Astrocyte (in vitro differentiated cells and primary cell): ENCODE results near the gene MRTFB. TPM values are rescaled to one million over a fixed set of nuclear protein-coding genes. Genes with fewer than 3 reads are reported as not detected.

Experiments
- DNase-seq: peaks from one replicate; pipeline ENCODE4 v3.0.0-alpha.2; 2010; ENCODE audit warnings: low read depth
- FAIRE-seq: peaks from 2 replicates; lab custom pipeline; 2011; peaks lifted over from hg19 to GRCh38; lab: Jason Lieb, UNC
- H2AFZ ChIP-seq: 2 replicates; pipeline ENCODE4 v1.6.0; 2012; ENCODE audit warnings: low read depth, low read length, inconsistent platforms
- H3K27ac ChIP-seq: 2 replicates; pipeline ENCODE4 v1.5.1; 2011; ENCODE audit warnings: low read depth, low read length, inconsistent platforms
- H3K27me3 ChIP-seq: 2 replicates; pipeline ENCODE4 v1.6.0; 2011; ENCODE audit warnings: low read length, inconsistent platforms; ENCODE audit not compliant: insufficient read depth
- H3K36me3 ChIP-seq: 2 replicates; pipeline ENCODE4 v1.5.1; 2011; ENCODE audit warnings: low read length, inconsistent platforms; ENCODE audit not compliant: insufficient read depth
- H3K4me1 ChIP-seq: 2 replicates; pipeline ENCODE4 v1.5.1; 2011; ENCODE audit warnings: low read length, inconsistent platforms; ENCODE audit not compliant: insufficient read depth
- H3K4me2 ChIP-seq: 2 replicates; pipeline ENCODE4 v1.6.0; 2012; ENCODE audit warnings: low read length, inconsistent platforms
- H3K4me3 ChIP-seq: 2 replicates; pipeline ENCODE4 v1.5.1; 2011; ENCODE audit warnings: low read depth, mild to moderate bottlenecking, low read length, inconsistent platforms; ENCODE audit not compliant: insufficient read depth
- H3K79me2 ChIP-seq: 2 replicates; pipeline ENCODE4 v1.6.0; 2012; ENCODE audit warnings: mild to moderate bottlenecking, low read length, inconsistent platforms; ENCODE audit not compliant: insufficient read depth
- H3K9ac ChIP-seq: 2 replicates; pipeline ENCODE4 v1.6.0; 2012; ENCODE audit warnings: mild to moderate bottlenecking, low read length, inconsistent platforms
- H3K9me3 ChIP-seq: 2 replicates; pipeline ENCODE4 v1.5.1; 2012; ENCODE audit warnings: low read depth, mild to moderate bottlenecking, low read length, inconsistent platforms; ENCODE audit not compliant: insufficient read depth
- H4K20me1 ChIP-seq: 2 replicates; pipeline ENCODE4 v1.6.0; 2012; ENCODE audit warnings: low read length, inconsistent platforms; ENCODE audit not compliant: insufficient read depth
- H3K27ac Mint-ChIP-seq: one replicate; pipeline ENCODE4 v1.8.0; 2021; ENCODE audit warnings: mild to moderate bottlenecking, mixed read lengths; ENCODE audit not compliant: unreplicated experiment
- H3K27me3 Mint-ChIP-seq: one replicate; pipeline ENCODE4 v1.8.0; 2021; ENCODE audit warnings: low read depth, mixed read lengths; ENCODE audit not compliant: unreplicated experiment
- H3K36me3 Mint-ChIP-seq: one replicate; pipeline ENCODE4 v1.8.0; 2021; ENCODE audit warnings: low read depth, mixed read lengths; ENCODE audit not compliant: unreplicated experiment
- H3K4me1 Mint-ChIP-seq: one replicate; pipeline ENCODE4 v1.8.0; 2021; ENCODE audit warnings: low read depth, mixed read lengths; ENCODE audit not compliant: unreplicated experiment
- H3K4me3 Mint-ChIP-seq: one replicate; pipeline ENCODE4 v1.8.0; 2021; ENCODE audit warnings: mild to moderate bottlenecking, moderate library complexity, mixed read lengths; ENCODE audit not compliant: unreplicated experiment
- H3K9me3 Mint-ChIP-seq: one replicate; pipeline ENCODE4 v1.8.0; 2021; ENCODE audit warnings: mild to moderate bottlenecking, mixed read lengths; ENCODE audit not compliant: unreplicated experiment
- CTCF ChIP-seq: IDR thresholded peaks from 2 replicates; pipeline ENCODE4 v1.5.1; 2011; ENCODE audit warnings: low read depth, mild to moderate bottlenecking, inconsistent platforms, low read length, moderate library complexity; ENCODE audit not compliant: insufficient read depth
- EZH2 ChIP-seq: IDR thresholded peaks from 2 replicates; pipeline ENCODE4 v1.6.1; 2012; ENCODE audit warnings: mild to moderate bottlenecking, low read length, inconsistent platforms; ENCODE audit not compliant: insufficient read depth
- total RNA-seq: library from RNA; stranded (reverse); gene quantifications from 2 replicates; pipeline ENCODE4 v1.2.1, GENCODE V29; 2021

The MRTFB gene
- total RNA-seq, 1 donor from 2014 or later = 32.5 TPM

DNA sequence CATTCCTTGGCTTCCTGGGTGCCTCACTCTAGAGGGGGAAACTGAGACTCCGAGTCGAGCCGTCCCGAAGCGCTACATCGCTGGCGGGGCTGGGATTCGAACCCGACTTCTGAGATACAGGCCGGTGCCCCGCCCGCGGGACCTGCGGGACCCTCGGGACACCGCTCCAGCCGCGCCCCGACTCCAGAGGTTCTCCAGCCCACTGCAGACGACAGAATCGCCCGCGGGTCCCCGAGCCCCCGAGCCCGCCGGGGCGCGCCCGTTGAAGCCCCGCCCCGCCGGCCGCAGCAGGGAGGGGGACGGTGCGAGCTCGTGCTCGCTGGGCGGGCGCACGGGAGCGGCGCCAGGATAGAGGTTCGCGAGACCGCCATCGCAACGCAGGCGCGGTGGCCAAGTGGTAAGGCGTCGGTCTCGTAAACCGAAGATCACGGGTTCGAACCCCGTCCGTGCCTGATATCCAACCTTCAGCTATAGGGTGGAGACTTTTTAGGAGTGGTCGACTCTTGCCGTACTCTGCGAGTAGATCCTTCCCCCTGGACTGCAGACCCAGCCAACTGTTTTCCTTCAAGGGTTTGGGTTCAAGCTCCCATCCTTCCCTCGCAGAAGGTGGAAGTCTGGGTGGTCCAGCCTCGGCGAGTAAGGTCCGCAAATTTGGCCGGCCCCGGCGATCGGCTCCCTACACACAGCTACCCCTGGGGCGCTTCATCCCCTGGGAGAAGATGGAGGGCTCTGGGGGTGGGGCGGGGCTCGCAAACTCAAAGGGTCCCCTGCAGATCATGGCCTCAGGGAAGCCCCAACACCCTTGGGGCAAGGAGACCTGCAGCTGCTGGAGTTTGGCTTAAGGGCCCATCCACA is 214.6 kb downstream of the MRTFB start:
- peak overlapping the region; percentile 87 for H2AFZ ChIP-seq
- FAIRE-seq = no peak

GRCh38 chr16:14286368-14287230 is 215.5 kb downstream of the MRTFB start:
- H3K4me1 Mint-ChIP-seq = no peaks in the 10 kb centered on the region
- H3K36me3 Mint-ChIP-seq = peaks cover 8% of the 10 kb centered on the region
- H3K4me3 ChIP-seq = peak overlapping the region; percentile 91
- no peaks in the 10 kb centered on the region for H3K79me2 ChIP-seq
- H4K20me1 ChIP-seq = no peaks in the 10 kb centered on the region
- H2AFZ ChIP-seq = peak overlapping the region; percentile 41
- no peak overlapping the region for H3K9ac ChIP-seq
- H3K4me3 Mint-ChIP-seq = no peak overlapping the region
- H3K27me3 ChIP-seq = no peaks in the 10 kb centered on the region
- no peak for FAIRE-seq
- no peaks in the 10 kb centered on the region for H3K27me3 Mint-ChIP-seq
- peaks cover 12% of the 10 kb centered on the region for H3K9me3 Mint-ChIP-seq
- peaks cover 11% of the 10 kb centered on the region for H3K9me3 ChIP-seq
- H3K4me2 ChIP-seq = peak overlapping the region; percentile 74
- no peaks in the 10 kb centered on the region for H3K36me3 ChIP-seq
- no peak for DNase-seq
- H3K27ac Mint-ChIP-seq = no peak overlapping the region
- TF ChIP-seq CTCF = no peak
- no peak for TF ChIP-seq EZH2
- H3K27ac ChIP-seq = no peak overlapping the region
- H3K4me1 ChIP-seq = peaks cover 9% of the 10 kb centered on the region

More for the DNA sequence above, 214.6 kb downstream of the MRTFB start:
- Histone ChIP-seq H3K9ac (peak overlapping the region; percentile 83), H3K36me3 (no peaks in the 10 kb centered on the region), H3K27me3 (no peaks in the 10 kb centered on the region), H4K20me1 (no peaks in the 10 kb centered on the region), H3K79me2 (no peaks in the 10 kb centered on the region), H3K4me3 (peak overlapping the region; percentile 91), H3K4me2 (peak overlapping the region; percentile 91), H3K9me3 (peaks cover 11% of the 10 kb centered on the region), H3K27ac (peak overlapping the region; percentile 46), H3K4me1 (peaks cover 9% of the 10 kb centered on the region)
- Mint-ChIP-seq H3K27me3 (no peaks in the 10 kb centered on the region), H3K36me3 (peaks cover 8% of the 10 kb centered on the region), H3K4me3 (peak overlapping the region; percentile 93), H3K9me3 (peaks cover 12% of the 10 kb centered on the region), H3K27ac (peak overlapping the region; percentile 41), H3K4me1 (no peaks in the 10 kb centered on the region)
- peak; percentile 96 for DNase-seq
- TF ChIP-seq CTCF = no peak
- TF ChIP-seq EZH2 = no peak
